ENCODE data around the gene PRRT1.

The PRRT1 gene

GRCh38 chr6:32175711-32176475 lies 24.2 kb upstream of the PRRT1 start, which contains the start of gene AGPAT1:
Gene AGPAT1, minus strand, starts transcription at chr6:32176084. Its CDS starts 4,588 bp downstream, at chr6:32171496.
- peak; percentile 93 to 95 (median 93) for DNase-seq (ENCODE audit: low read depth in 3 of 3)

GRCh38 chr6:32175322-32175710 lies 23.6 kb upstream of the PRRT1 start:
- DNase-seq (ENCODE audit: low read depth in 3 of 3), result no peak

GRCh38 chr6:32174416-32174815 lies 22.7 kb upstream of the PRRT1 start:
- DNase-seq (ENCODE audit: low read depth in 3 of 3), result no peak

GRCh38 chr6:32173051-32173727 lies 21.4 kb upstream of the PRRT1 start:
- DNase-seq (ENCODE audit: low read depth in 3 of 3), result no peak

- DNase-seq (ENCODE audit: low read depth in 3 of 3), result no peak
These were observed 19.5 kb upstream of the PRRT1 start for GRCh38 chr6:32171234-32171633.

- no peak for DNase-seq (ENCODE audit: low read depth in 3 of 3)
These were observed 18.6 kb upstream of the PRRT1 start for GRCh38 chr6:32170294-32170693.

GRCh38 chr6:32168807-32169591 lies 17.3 kb upstream of the PRRT1 start:
- DNase-seq (ENCODE audit: low read depth in 3 of 3), result no peak

- no peak for DNase-seq (ENCODE audit: low read depth in 3 of 3)
These were observed 16.6 kb upstream of the PRRT1 start for GRCh38 chr6:32168350-32168749.

- no peak for DNase-seq (ENCODE audit: low read depth in 3 of 3)
These were observed 16.1 kb upstream of the PRRT1 start for GRCh38 chr6:32167761-32168262.

- no peak for DNase-seq (ENCODE audit: low read depth in 3 of 3)
These were observed 15.5 kb upstream of the PRRT1 start for GRCh38 chr6:32167154-32167760.

- DNase-seq (ENCODE audit: low read depth in 3 of 3), result no peak
These were observed 14.8 kb upstream of the PRRT1 start for GRCh38 chr6:32166411-32167061.

GRCh38 chr6:32164295-32164694 lies 12.6 kb upstream of the PRRT1 start, which contains the start of gene EGFL8:
Gene EGFL8, plus strand, starts transcription at chr6:32164595. Its CDS starts 1,571 bp downstream, at chr6:32166166.
- DNase-seq (ENCODE audit: low read depth in 3 of 3), result no peak

GRCh38 chr6:32163559-32164258 lies 12.0 kb upstream of the PRRT1 start:
- no peak for DNase-seq (ENCODE audit: low read depth in 3 of 3)

- no peak for DNase-seq (ENCODE audit: low read depth in 3 of 3)
These were observed 6.3 kb upstream of the PRRT1 start for GRCh38 chr6:32158052-32158451.

- no peak for DNase-seq (ENCODE audit: low read depth in 3 of 3)
These were observed 5.2 kb upstream of the PRRT1 start for GRCh38 chr6:32156891-32157290.

GRCh38 chr6:32154514-32155161 lies 2.9 kb upstream of the PRRT1 start:
- peak in 1 of 3 donors; percentile 26 for DNase-seq (ENCODE audit: low read depth in 3 of 3)

- DNase-seq (ENCODE audit: low read depth in 3 of 3), result peak; percentile 47 to 73 (median 70)
These were observed 2.1 kb upstream of the PRRT1 start, which contains the start of gene PPT2 for GRCh38 chr6:32153564-32154513. Gene PPT2, plus strand, starts transcription at chr6:32154141. Its CDS starts 454 bp downstream, at chr6:32154595.

GRCh38 chr6:32152769-32153563 lies 1.2 kb upstream of the PRRT1 start:
- no peak for DNase-seq (ENCODE audit: low read depth in 3 of 3)
